GM12873 (cell line): ENCODE measurements around the gene GBP5.

Experiments used
- TF ChIP-seq, protein P1 (sequence below): IDR thresholded peaks from 2 replicates; pipeline ENCODE4 v1.5.1; 2012; ENCODE audit warnings: low read depth, mild to moderate bottlenecking, moderate library complexity, low read length, control low read depth; ENCODE audit not compliant: insufficient read depth; ENCODE audit errors: missing control alignments

GBP5 gene

DNA sequence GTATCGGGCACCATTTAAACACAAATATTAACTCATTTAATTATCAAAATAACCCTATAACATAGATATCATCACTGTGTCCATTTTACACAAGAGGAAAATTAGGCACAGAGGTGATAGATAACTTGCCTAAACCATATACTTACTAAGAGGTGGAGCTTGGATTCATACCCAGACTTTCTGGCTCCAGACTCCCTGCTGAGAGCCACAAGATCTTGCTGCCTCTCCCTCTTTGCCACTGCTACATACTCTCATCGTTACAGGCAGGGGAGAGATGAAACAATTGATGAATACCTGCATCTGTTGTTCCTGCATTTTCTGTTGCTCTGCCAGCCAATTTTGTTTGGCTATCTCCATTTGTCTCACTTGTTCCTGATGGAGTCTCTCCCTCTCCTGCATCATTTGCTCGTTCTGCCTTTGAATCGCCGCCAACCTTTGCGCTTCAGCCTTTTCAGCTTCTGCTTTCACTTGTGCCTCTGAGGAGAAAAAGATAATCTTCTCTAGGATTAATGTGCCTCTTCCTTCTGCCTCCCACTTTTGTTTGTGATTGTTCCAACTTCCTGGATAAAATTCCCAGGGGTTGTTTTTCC is 10.6 kb downstream of the GBP5 start:
- TF ChIP-seq, protein P1, sequence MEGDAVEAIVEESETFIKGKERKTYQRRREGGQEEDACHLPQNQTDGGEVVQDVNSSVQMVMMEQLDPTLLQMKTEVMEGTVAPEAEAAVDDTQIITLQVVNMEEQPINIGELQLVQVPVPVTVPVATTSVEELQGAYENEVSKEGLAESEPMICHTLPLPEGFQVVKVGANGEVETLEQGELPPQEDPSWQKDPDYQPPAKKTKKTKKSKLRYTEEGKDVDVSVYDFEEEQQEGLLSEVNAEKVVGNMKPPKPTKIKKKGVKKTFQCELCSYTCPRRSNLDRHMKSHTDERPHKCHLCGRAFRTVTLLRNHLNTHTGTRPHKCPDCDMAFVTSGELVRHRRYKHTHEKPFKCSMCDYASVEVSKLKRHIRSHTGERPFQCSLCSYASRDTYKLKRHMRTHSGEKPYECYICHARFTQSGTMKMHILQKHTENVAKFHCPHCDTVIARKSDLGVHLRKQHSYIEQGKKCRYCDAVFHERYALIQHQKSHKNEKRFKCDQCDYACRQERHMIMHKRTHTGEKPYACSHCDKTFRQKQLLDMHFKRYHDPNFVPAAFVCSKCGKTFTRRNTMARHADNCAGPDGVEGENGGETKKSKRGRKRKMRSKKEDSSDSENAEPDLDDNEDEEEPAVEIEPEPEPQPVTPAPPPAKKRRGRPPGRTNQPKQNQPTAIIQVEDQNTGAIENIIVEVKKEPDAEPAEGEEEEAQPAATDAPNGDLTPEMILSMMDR = no peak

DNA sequence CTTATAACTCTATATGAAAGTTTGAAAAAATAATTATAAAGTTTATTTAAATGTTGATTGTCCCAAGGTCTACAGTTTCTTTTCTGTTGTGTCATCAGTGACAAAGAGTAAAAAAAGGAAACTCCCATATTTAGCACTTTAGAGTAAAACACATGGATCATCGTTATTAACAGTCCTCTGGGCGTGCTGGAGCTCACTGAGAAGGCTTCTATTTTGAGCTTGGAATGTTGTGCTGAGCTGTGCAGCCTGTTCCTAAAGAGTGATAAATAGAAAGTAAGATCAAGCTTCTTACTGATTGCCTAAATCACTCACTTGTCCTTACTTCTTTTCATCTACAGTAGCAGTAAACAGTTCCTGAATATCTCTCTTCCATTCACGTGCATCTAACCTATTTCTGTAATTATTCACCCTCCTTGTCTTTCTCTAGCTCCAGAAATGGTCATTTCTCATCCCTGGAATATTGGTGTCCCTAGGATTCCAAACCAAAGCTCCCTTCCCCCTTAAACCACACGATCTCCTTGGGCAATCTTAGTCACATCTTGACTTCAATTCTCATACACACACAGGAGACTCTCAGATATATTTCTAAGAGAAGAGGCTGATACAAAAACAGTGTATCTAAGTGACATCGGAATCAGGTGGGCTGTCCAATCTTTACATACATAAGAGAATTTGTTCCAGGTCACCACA is 11.9 kb downstream of the GBP5 start:
- TF ChIP-seq, protein P1 = no peak

DNA sequence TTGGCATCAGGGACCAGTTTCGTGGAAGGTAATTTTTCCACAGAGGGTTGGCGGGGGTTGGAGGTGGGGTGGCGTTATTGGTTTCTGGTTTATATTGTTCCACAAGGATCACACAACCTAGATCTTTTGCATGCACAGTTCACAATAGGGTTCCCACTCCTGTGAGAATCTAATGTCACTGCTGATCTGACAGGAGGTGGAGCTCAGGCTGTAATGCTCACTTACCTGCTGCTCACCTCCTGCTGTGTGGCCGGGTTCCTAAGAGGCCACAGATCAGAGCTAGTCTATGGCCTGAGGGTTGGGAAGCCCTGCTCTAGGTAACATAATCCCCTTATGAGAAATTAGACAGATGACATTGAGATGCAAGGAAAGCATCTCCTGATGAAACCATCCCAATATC is 12.6 kb downstream of the GBP5 start:
- TF ChIP-seq, protein P1 = no peak

DNA sequence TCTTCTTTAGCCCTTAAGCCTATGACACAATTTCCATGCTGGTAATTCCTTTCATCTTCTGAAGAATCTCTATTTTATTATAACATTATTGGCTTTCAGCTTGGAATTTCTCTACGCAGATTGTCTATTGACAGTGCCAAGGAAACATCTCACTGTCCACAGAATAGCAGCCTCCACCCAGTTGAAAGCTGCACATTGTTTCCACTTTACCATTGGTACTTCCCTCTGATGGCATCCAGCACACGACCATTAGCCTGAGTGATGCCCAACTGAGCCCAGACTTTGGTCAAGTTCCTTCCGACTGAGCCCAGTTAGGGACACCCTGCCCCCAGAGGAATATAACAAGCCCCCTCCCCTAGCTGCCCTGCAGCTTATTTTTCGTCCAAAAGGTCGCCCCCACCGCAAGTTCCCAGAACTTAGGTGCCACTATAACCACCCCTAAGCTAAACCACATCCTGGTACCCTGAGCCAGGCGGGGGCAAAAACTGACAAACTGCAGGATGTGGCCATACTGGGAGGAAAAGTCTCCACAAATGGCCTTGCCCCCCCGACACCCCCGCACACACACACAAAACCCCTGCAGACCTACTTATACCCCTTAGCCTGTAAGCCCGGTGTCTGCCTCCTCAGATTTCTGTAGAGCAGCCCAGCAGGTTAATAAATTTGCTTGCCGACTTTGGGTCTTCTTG is 13.2 kb downstream of the GBP5 start:
- TF ChIP-seq, protein P1 = no peak

DNA sequence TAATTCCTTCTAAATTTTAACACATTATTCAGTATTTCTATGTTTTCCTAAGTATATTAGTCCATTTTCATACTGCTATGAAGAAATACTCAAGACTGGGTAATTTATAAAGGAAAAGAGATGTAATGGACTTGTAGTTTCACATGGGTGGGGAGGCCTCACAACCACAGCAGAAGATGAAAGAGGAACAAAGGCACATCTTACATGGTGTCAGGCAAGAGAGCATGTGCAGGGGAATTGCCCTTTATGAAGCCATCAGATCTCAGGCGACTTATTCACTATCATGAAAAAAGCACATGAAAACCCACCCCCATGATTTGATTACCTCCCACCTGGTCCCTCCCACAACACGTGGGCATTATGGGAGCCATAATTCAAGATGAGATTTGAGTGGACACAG is 15.6 kb downstream of the GBP5 start:
- TF ChIP-seq, protein P1 = no peak

DNA sequence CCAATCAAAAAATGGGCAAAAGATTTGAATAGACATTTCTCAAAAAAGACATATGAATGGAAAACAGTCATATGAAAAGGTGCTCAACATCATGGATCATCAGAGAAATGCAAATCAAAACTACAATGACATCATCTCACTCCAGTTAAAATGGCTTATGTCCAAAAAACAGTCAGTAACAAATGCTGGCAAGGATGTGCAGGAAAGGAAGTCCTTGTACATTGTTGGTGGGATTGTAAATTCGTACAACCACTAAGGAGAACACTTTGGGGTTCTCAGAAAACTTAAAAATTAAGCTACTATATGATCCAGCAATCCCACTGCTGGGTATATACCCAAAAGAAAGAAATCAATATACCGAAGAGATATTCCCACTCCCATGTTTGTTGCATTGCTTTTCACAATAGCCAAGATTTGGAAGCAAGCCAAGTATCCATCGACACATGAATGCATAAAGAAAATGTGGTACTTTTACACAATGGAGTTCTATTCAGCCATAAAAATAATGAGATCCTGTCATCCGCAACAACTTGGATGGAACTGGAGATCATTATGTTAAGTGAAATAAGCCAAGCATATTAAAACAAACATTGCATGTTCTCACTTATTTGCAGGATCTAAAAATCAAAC is 17.9 kb downstream of the GBP5 start:
- TF ChIP-seq, protein P1 = no peak

DNA sequence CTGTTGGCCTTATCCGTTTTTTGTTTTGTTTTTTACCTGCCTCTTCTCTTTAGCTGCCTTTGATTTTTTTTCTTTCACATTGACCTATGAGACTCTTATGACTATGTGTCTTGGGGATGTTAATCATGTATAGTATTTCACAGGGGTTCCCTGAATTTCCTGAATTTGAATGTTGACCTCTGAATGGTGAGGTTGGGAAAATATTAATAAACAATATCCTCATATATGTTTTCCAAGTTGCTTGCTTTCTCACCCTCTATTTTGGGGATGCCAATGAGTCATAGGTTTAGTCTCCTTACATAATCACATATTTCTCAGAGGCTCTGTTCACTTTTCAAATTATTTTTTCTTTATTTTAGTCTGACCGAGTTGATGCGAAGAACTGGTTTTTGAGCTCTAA is 29.6 kb downstream of the GBP5 start:
- TF ChIP-seq, protein P1 = no peak
